ENCODE results near the gene PWWP2B. TPM values are rescaled to one million over a fixed set of nuclear protein-coding genes. Genes with fewer than 3 reads are reported as not detected.
A peak's percentile ranks its signal among the peaks of the same experiment; 100 is the strongest.

Gene PWWP2B
- total and polyA plus RNA-seq, 10 donors, result 22.5 to 50.0 (median 28.0) TPM

- H3K36me3 ChIP-seq, result no peaks in the 10 kb centered on the region
- 86 to 95% (median 91%) methylated on average over 15 to 30 of the region's 30 CpGs for WGBS, 5 donors
- H3K27ac ChIP-seq, result peak overlapping the region in 6 of 8 donors; percentile 34 to 71 (median 66)
- no peaks in the 10 kb centered on the region for H3K9me3 ChIP-seq
- peaks cover 0 to 20% (median 6%) of the 10 kb centered on the region in 6 donors for H3K4me1 ChIP-seq
- H3K4me3 ChIP-seq, result no peak overlapping the region
- no peak for TF ChIP-seq CTCF (IDR thresholded peaks at IDR 0.05 in 8 of 11, conservative IDR thresholded peaks at IDR 0.05 in 3 of 11)
- TF ChIP-seq POLR2A (IDR thresholded peaks at IDR 0.05), result no peak
- peak; percentile 73 for DNase-seq
- intact Hi-C loops (cut with DNase I; ENCODE audit: low total_unique reads), result no loop called here
- H3K27me3 ChIP-seq (replicated peaks in 1 of 7), result peaks cover 0 to 15% (median 0%) of the 10 kb centered on the region in 7 donors
These were observed 66.6 kb downstream of the PWWP2B start for GRCh38 chr10:132463333-132464255.

GRCh38 chr10:132464256-132465192, 67.5 kb downstream of the PWWP2B start:
- H3K27me3 ChIP-seq (replicated peaks in 1 of 7), result peaks cover 0 to 15% (median 0%) of the 10 kb centered on the region in 7 donors
- H3K36me3 ChIP-seq, result no peaks in the 10 kb centered on the region
- TF ChIP-seq POLR2AphosphoS5 (IDR thresholded peaks at IDR 0.05) (peak in 2 of 3 donors; percentile 8 to 53), POLR2A (IDR thresholded peaks at IDR 0.05) (no peak)
- no peaks in the 10 kb centered on the region for H3K9me3 ChIP-seq
- H3K4me3 ChIP-seq, result no peak overlapping the region
- peak; percentile 62 for DNase-seq
- intact Hi-C loops (cut with DNase I; ENCODE audit: low total_unique reads), result no loop called here
- H3K4me1 ChIP-seq, result peaks cover 0 to 19% (median 3%) of the 10 kb centered on the region in 6 donors
- 51 to 85% (median 79%) methylated on average over 9 to 22 of the region's 22 CpGs for WGBS, 5 donors
- peak overlapping the region in 7 of 8 donors; percentile 13 to 71 (median 64) for H3K27ac ChIP-seq

- Histone ChIP-seq H3K27ac (peak overlapping the region in 6 of 8 donors; percentile 42 to 71 (median 66)), H3K9me3 (no peaks in the 10 kb centered on the region), H3K4me3 (no peak overlapping the region), H3K36me3 (no peaks in the 10 kb centered on the region), H3K27me3 (replicated peaks in 1 of 7) (peaks cover 0 to 15% (median 0%) of the 10 kb centered on the region in 7 donors), H3K4me1 (peaks cover 0 to 23% (median 6%) of the 10 kb centered on the region in 6 donors)
- 91 to 95% (median 94%) methylated on average over 27 to 35 of the region's 35 CpGs for whole genome bisulfite sequencing, 5 donors
- peak; percentile 67 for DNase-seq
- no peak for TF ChIP-seq CTCF (IDR thresholded peaks at IDR 0.05 in 8 of 11, conservative IDR thresholded peaks at IDR 0.05 in 3 of 11)
- TF ChIP-seq POLR2AphosphoS5 (IDR thresholded peaks at IDR 0.05), result no peak
- no peak for TF ChIP-seq POLR2A (IDR thresholded peaks at IDR 0.05)
- intact Hi-C loops (cut with DNase I; ENCODE audit: low total_unique reads), result no loop called here
These were observed 68.3 kb downstream of the PWWP2B start for GRCh38 chr10:132465193-132465888.
